Caco-2 (cell line): Measurements from ENCODE around the gene TCIRG1. TPM values are rescaled to one million over a fixed set of nuclear protein-coding genes. Genes with fewer than 3 reads are reported as not detected.
A peak's percentile ranks its signal among the peaks of the same experiment; 100 is the strongest.

Experiments
- BruUV-seq: library from RNA; stranded (reverse); fragments of 400-500 nt; replicated peaks from 2 replicates; lab custom pipeline; 2021; lab: Mats Ljungman, UMichigan
- CTCF ChIA-PET: fragments of 300-600 bp; sonication (Branson Sonifier 250); formaldehyde crosslinking; loops from one replicate; lab custom pipeline; 2022; ENCODE audit warnings: antibody characterized with exemption; lab: Charles Lee
- POLR2A ChIA-PET: fragments of 300-600 bp; sonication (Branson Sonifier 250); formaldehyde crosslinking; loops from one replicate; lab custom pipeline; 2022; ENCODE audit warnings: antibody characterized with exemption; lab: Charles Lee
- DNase-seq, 2 experiments: peaks; one replicate each; pipeline versions ENCODE4 v3.0.0 to v3.0.0-alpha.2; 2020 to 2022
- H3K27me3 ChIP-seq: replicated peaks from 2 replicates; pipeline ENCODE4 v1.6.0; 2011; ENCODE audit warnings: low read length; ENCODE audit not compliant: control insufficient read depth, insufficient read depth
- H3K36me3 ChIP-seq: 2 replicates; pipeline ENCODE4 v1.5.1; 2011; ENCODE audit warnings: low read length; ENCODE audit not compliant: control insufficient read depth, insufficient read depth
- H3K4me1 ChIP-seq: fragments of 250-450 bp; sonication (Bioruptor Pico); 2 replicates; pipeline ENCODE4 v1.5.1; 2020; ENCODE audit warnings: mild to moderate bottlenecking
- H3K4me3 ChIP-seq: 2 replicates; pipeline ENCODE4 v1.5.1; 2011; ENCODE audit warnings: low read depth, mild to moderate bottlenecking, control low read depth, low read length
- H3K9me3 ChIP-seq: fragments of 250-450 bp; sonication (Bioruptor Pico); 2 replicates; pipeline ENCODE4 v1.5.1; 2020; ENCODE audit warnings: mild to moderate bottlenecking, moderate library complexity
- H3K27ac Mint-ChIP-seq: one replicate; pipeline ENCODE4 v1.8.0; 2022; ENCODE audit warnings: mixed read lengths; ENCODE audit not compliant: unreplicated experiment
- H3K27me3 Mint-ChIP-seq: one replicate; pipeline ENCODE4 v1.8.0; 2022; ENCODE audit warnings: mixed read lengths; ENCODE audit not compliant: insufficient read depth, unreplicated experiment
- H3K36me3 Mint-ChIP-seq: one replicate; pipeline ENCODE4 v1.8.0; 2022; ENCODE audit warnings: mild to moderate bottlenecking, mixed read lengths; ENCODE audit not compliant: insufficient read depth, unreplicated experiment
- H3K4me1 Mint-ChIP-seq: one replicate; pipeline ENCODE4 v1.8.0; 2022; ENCODE audit warnings: low read depth, mixed read lengths; ENCODE audit not compliant: unreplicated experiment
- H3K4me3 Mint-ChIP-seq: one replicate; pipeline ENCODE4 v1.8.0; 2022; ENCODE audit warnings: mild to moderate bottlenecking, moderate library complexity, mixed read lengths; ENCODE audit not compliant: unreplicated experiment
- H3K9me3 Mint-ChIP-seq: one replicate; pipeline ENCODE4 v1.8.0; 2022; ENCODE audit warnings: mixed read lengths; ENCODE audit not compliant: unreplicated experiment
- intact Hi-C: fragments of 100-400 bp; cut with micrococcal nuclease; formaldehyde crosslinking; loops from one replicate; pipeline ENCODE4 v1.10.0; 2022; ENCODE audit not compliant: unreplicated experiment
- total RNA-seq: library from RNA; stranded (reverse); gene quantifications from 2 replicates; pipeline ENCODE4 v1.2.3, GENCODE V29; 2022
- TF ChIP-seq, protein P1 (sequence below), 2 experiments: fragments of 200-600 bp in 1 of 2; IDR thresholded peaks; 1 replicate in 1 of 2; 2 replicates in 1 of 2; pipeline versions ENCODE4 v1.5.1 to v1.8.0; 2011 to 2022; ENCODE audit warnings: antibody characterized with exemption in 1 of 2, control low read depth in 1 of 2, inconsistent platforms in 1 of 2, low read depth in 1 of 2, low read length in 1 of 2, mild to moderate bottlenecking in 1 of 2, moderate library complexity in 1 of 2; ENCODE audit not compliant: insufficient read depth in 1 of 2, severe bottlenecking in 1 of 2, unreplicated experiment in 1 of 2

TCIRG1 gene
- total RNA-seq, 1 experiment from 2014 or later: 2.7 TPM

DNA sequence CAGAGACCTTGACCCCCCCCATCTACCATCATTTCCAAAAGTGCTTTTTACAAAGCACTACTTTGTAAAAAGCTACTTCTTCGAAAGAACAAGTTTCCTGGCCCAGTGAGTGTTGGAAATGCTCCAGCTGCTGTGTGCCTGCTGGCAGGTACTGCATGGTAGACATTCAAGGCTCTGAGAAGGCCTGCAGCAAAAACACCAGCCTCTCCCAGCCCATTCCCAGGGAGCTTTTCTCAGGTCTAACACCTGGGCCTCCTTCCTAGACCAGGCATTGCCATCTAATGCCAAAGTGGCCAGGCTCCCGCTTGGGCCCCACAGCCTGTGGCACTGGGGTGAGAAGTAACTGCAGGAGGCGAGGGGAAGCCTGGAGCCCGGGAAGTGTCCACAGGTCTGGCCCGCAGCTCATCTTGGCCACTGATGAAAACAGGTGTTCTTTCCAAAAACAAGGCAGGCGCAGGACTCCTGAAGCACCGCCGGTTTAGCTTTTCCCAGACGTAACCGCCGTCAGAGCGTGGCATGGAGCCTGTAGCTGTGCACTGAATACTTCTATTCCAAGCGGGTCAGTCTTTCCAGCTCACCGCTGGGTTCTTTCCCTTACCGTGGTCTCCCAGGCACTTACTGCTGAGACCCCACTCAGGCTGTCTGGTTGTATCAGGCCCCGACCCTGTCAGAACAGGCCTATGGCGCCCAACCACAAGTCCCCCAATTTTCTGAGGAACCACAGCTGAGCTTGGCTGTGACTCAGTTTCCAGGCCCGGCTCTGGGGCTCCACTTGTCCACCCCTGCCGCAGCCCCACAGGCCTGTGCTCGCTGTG lies 1.2 kb upstream of the TCIRG1 start:
- no peak for DNase-seq
- H3K9me3 Mint-ChIP-seq: no peaks in the 10 kb centered on the region
- POLR2A ChIA-PET: interaction anchor here (0.6 to 1.0 kb wide), 4 partner anchors 9 to 1571 kb away, joined by 4 to 11 read pairs (median 7); partner anchors contain the start of gene PELI3
- H3K27ac Mint-ChIP-seq: peak overlapping the region; percentile 39
- no peaks in the 10 kb centered on the region for H3K27me3 Mint-ChIP-seq
- no peak overlapping the region for H3K4me3 Mint-ChIP-seq
- Histone ChIP-seq H3K36me3 (peaks cover 4% of the 10 kb centered on the region), H3K4me1 (peaks cover 34% of the 10 kb centered on the region), H3K27me3 (no peaks in the 10 kb centered on the region), H3K4me3 (no peak overlapping the region), H3K9me3 (no peaks in the 10 kb centered on the region)
- BruUV-seq: no TSS peak
- TF ChIP-seq, protein P1, sequence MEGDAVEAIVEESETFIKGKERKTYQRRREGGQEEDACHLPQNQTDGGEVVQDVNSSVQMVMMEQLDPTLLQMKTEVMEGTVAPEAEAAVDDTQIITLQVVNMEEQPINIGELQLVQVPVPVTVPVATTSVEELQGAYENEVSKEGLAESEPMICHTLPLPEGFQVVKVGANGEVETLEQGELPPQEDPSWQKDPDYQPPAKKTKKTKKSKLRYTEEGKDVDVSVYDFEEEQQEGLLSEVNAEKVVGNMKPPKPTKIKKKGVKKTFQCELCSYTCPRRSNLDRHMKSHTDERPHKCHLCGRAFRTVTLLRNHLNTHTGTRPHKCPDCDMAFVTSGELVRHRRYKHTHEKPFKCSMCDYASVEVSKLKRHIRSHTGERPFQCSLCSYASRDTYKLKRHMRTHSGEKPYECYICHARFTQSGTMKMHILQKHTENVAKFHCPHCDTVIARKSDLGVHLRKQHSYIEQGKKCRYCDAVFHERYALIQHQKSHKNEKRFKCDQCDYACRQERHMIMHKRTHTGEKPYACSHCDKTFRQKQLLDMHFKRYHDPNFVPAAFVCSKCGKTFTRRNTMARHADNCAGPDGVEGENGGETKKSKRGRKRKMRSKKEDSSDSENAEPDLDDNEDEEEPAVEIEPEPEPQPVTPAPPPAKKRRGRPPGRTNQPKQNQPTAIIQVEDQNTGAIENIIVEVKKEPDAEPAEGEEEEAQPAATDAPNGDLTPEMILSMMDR (IDR thresholded peaks at IDR 0.05; ENCODE audit: insufficient read depth in 1 of 2, low read depth in 1 of 2, low read length in 1 of 2, severe bottlenecking in 1 of 2, unreplicated experiment in 1 of 2): no peak
- CTCF ChIA-PET: interaction anchor here (0.5 to 1.1 kb wide), 4 partner anchors 12 to 1870 kb away, joined by 3 to 4 read pairs (median 3); no protein-coding TSS in a partner anchor
- H3K4me1 Mint-ChIP-seq: peaks cover 22% of the 10 kb centered on the region
- peaks cover 52% of the 10 kb centered on the region for H3K36me3 Mint-ChIP-seq
- intact Hi-C loops: no loop called here

DNA sequence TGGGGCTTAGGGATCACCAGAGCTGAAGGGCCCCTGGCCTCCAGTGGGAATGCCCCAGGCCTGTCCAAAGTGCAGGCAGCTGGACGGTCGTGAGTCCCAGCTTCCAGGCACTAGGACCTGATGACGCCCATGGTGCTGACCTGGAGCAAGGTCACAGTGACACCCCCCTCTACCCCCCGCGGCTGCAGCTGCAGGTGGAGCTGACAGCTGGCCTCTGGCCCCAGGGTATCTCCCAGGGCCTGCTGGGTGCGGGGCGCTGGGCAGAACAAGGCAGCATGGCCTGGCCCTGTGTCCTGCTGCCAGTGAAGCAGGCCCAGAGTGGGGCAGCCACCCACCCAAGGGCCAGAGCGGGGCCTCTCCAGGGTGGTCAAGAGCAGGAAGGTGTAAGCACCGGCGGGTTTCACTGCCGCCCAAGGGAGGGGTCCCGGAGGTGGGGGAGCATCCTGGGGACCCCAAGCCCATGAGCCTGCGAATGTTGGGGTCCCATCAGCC lies 553 bp upstream of the TCIRG1 start:
- peak; percentile 90 to 96 for DNase-seq
- Mint-ChIP-seq H3K36me3 (peaks cover 52% of the 10 kb centered on the region), H3K9me3 (no peaks in the 10 kb centered on the region), H3K27ac (peak overlapping the region; percentile 39), H3K4me1 (peaks cover 22% of the 10 kb centered on the region), H3K27me3 (no peaks in the 10 kb centered on the region), H3K4me3 (no peak overlapping the region)
- BruUV-seq: no TSS peak
- TF ChIP-seq, protein P1 (IDR thresholded peaks at IDR 0.05; ENCODE audit: insufficient read depth in 1 of 2, low read depth in 1 of 2, low read length in 1 of 2, severe bottlenecking in 1 of 2, unreplicated experiment in 1 of 2): no peak
- H3K9me3 ChIP-seq: no peaks in the 10 kb centered on the region
- H3K36me3 ChIP-seq: peaks cover 2% of the 10 kb centered on the region; the same call in 1 of the 2 replicates
- no peak overlapping the region for H3K4me3 ChIP-seq
- peaks cover 37% of the 10 kb centered on the region for H3K4me1 ChIP-seq
- ChIA-PET POLR2A (interaction anchor here (0.6 kb wide), 1 partner anchor 112 kb away, joined by 11 read pairs; no protein-coding TSS in a partner anchor), CTCF (interaction anchor here (1.1 kb wide), 1 partner anchor 13 kb away, joined by 3 read pairs; no protein-coding TSS in a partner anchor)
- intact Hi-C loops: no loop called here
- no peaks in the 10 kb centered on the region for H3K27me3 ChIP-seq

DNA sequence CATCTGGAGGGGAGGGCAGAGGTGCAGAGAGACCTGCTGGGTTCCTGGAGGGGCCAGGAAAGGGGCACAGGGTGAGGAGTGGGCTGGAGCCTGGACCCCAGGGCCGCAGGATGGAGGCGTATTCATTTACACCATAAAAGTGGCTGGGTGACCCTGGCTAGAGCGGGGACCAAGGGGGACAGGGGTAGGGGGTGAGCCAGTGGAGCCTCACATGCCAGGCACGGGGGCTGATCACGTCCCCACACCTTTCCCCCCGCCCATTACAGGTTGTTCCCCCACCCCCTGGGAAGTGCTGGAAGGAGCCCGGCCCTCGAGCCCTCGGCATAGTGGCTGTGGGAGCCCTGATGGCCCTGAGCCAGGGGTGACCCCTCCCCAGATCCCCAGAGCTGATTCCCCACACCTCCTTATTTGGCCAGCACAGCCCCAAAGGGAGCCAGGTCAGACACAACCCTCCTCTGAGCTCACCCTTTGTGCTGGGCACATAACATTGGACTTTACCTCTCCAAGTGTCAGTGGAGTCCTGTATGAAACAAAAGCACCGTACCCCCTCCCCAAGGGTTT lies 781 bp downstream of the TCIRG1 start:
- Mint-ChIP-seq H3K9me3 (no peaks in the 10 kb centered on the region), H3K27me3 (no peaks in the 10 kb centered on the region), H3K4me3 (no peak overlapping the region), H3K27ac (peak overlapping the region; percentile 72), H3K36me3 (peaks cover 46% of the 10 kb centered on the region), H3K4me1 (peaks cover 22% of the 10 kb centered on the region)
- no peaks in the 10 kb centered on the region for H3K27me3 ChIP-seq
- TF ChIP-seq, protein P1 (IDR thresholded peaks at IDR 0.05; ENCODE audit: insufficient read depth in 1 of 2, low read depth in 1 of 2, low read length in 1 of 2, severe bottlenecking in 1 of 2, unreplicated experiment in 1 of 2): no peak
- no peak for DNase-seq
- BruUV-seq: no TSS peak
- H3K9me3 ChIP-seq: no peaks in the 10 kb centered on the region
- intact Hi-C loops: no loop called here
- no peak overlapping the region for H3K4me3 ChIP-seq
- POLR2A ChIA-PET: no interaction called here
- no peaks in the 10 kb centered on the region for H3K36me3 ChIP-seq
- peaks cover 39% of the 10 kb centered on the region for H3K4me1 ChIP-seq
- CTCF ChIA-PET: no interaction called here
